Activated naive CD4-positive, alpha-beta T cell (primary cell): ENCODE results near the gene MBL2.

ENCODE experiments used
- DNase-seq, 4 experiments: peaks; one replicate each; lab custom pipeline; 2025; lab: John Stamatoyannopoulos, UW

MBL2 gene

DNA sequence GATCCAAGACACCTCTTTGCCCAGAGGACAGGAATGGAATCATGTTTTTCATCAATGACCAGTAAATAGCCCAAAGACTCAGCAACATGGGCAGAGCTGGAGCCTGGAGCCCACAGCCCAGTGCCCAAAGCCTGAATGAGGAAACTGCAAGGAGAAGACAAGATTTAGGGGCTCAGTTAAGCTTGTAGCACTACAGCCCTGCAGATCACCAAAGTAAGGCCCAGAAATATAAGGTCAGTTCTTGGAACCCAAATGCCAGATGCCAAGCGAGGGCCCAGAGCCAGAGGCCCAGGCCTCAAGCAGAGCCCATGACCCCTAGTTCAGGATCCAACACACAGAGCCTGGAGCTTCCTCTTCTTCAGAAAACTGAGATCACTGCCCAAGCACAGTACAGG, 32.4 kb downstream of the MBL2 start:
- DNase-seq: no peak

DNA sequence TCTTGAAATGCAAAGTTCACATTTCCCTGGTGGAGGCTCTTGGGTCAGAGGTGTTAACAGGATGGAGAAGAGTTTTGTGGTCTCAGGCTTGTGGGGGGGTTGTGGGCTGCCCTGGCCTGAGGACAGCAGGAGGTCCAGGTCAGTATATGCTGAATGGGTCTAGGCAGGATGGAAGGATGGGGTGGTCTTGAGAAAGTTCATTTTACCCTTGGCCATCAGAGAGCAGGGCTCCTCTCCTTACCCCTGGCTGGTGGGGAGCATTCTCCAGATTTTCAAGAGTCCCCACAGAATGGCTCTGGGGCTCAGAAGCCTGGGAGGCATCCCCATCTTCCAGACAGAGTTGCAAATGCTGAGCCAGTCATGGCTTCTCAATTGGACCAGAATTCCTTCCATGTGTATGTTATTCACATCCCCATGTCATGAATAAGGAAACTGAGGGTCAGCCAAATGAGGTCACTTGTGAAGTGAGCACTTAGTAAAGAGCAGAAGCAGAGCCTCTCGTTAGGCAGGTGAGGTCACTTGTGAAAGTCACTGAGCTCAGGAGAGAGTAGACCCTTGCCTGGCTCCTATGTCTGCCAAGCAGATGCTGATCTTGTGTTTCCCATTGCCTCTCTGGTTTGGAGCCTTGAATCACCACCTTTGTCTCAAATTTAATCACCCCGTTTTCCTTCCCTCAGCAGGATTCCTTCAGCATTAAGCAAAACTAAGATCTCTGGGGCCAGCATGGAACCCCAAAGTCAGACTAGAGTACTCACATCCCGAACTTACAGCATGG, 33.0 kb downstream of the MBL2 start:
- DNase-seq: no peak

DNA sequence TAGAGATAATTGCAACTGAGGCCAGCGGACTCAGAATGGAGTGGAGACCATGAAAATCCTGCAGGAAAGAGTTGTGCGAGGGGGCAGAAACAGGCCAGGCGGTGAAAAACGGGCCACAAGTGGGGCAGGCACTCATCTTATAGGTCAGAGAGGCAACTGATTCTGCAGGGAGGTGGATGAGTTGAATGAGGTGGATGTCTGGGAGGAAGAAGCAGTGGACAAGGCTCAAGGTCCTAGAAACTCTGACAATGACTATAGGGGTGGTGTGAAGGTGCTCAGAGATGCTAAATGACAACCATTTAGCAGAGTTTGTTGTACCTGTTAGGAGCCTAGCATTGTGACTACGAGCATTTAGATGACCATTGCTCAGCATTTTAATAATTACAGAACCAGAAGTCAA, 33.6 kb downstream of the MBL2 start:
- no peak for DNase-seq

DNA sequence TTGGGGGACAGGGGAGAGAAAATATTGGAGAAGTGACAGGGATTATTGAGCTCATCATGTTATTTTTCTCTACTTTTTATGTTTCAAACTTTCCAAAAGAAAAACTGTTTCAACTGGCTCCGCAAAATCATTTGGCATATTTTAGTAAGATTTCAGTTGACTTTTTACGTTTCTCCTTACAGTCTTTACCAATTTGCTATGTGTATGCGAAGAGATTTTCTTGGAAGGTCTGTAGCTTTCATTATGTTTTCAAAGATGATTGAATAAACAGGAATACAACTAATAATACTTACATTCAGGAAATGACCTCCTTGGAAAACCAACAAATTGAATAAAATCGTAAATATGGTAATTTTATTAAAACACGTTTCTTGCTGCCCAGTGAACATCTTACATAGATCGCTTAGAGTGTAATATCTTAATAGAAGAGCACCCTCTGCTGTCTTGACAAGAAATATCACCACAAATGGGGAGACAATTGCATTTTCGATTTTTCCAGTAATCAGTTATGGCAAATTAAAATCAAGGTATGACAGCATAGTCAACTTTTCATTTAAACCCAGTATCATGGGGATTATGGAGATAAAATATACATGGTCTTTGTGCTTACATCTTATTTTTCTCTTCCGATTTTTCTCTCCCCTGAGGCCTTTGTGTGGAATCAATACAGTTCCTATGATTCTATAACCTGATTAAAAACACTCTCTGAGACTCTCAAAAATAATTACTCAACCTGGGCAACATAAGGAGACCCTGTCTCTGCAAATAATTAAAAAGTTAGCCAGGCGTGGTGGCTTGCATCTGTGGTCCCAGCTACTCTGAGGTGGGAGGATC, 43.1 kb downstream of the MBL2 start:
- no peak for DNase-seq

DNA sequence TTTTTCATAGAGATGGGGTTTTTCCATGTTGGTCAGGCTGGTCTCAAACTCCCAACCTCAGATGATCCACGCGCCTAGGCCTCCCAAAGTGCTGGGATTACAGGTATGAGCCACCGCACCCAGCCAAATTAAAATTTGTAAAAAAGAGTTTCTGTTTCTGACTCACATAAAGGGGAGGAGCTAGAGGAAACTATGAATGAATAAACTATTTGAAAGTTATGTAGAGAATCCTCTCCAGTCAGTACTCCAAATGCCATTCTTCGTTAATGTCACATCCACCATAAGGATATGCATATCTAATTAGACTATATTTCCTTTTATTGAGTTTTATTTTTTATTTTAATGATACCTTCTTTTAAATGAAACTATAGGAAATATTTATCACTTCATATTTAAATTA, 52.6 kb downstream of the MBL2 start:
- no peak for DNase-seq
